OCI-LY1 (cell line): ENCODE data around the gene MAD1L1.

Experiments used
- CTCF ChIP-seq: fragments of 200-600 bp; sonication (generic), shearing (Covaris generic); IDR thresholded peaks from 2 replicates; pipeline ENCODE4 v1.5.1; 2017; ENCODE audit warnings: mild to moderate bottlenecking, antibody characterized with exemption, low read length, moderate library complexity, mixed read lengths
- EZH2 ChIP-seq: fragments of 200-600 bp; sonication (generic), shearing (Covaris generic); IDR thresholded peaks from 2 replicates; pipeline ENCODE4 v1.8.0; 2017; ENCODE audit warnings: borderline replicate concordance, mixed run types, mild to moderate bottlenecking, antibody characterized with exemption, low read length, moderate library complexity, mixed read lengths

GRCh38 chr7:2151801-2152612 lies 80.7 kb downstream of the MAD1L1 start:
- TF ChIP-seq CTCF = no peak
- no peak for TF ChIP-seq EZH2
